ENCODE results near the gene TENM4. TPM values are rescaled to one million over a fixed set of nuclear protein-coding genes. Genes with fewer than 3 reads are reported as not detected.

The TENM4 gene
- total and polyA plus RNA-seq, 2 of the 8 experiments (the other 6 are each of a cell fraction or from before 2014, with no cell fraction given) = 3.5 to 7.2 TPM

- POLR2A ChIA-PET (ENCODE audit: partially characterized antibody) = interaction anchor here (0.7 to 1.7 kb wide), 2 partner anchors 9 to 13 kb away, joined by 4 to 5 read pairs; no protein-coding TSS in a partner anchor
- DNase-seq (ENCODE audit: low read depth in 1 of 2, low spot score in 2 of 2) = no peak
- peaks cover 2% of the 10 kb centered on the region in 2 experiments for H4K20me1 ChIP-seq (replicated peaks in 1 of 2; ENCODE audit: control insufficient read depth in 1 of 2, insufficient read depth in 2 of 2, low read length in 2 of 2)
- TF ChIP-seq POLR2A (IDR thresholded peaks at IDR 0.05; ENCODE audit: control extremely low read depth in 1 of 2, low read depth in 2 of 2, low read length in 2 of 2) (no peak), CTCF (IDR thresholded peaks at IDR 0.05; ENCODE audit: control extremely low read depth in 1 of 3, insufficient read depth in 1 of 3, low read depth in 1 of 3, low read length in 3 of 3) (no peak), SIRT6 (IDR thresholded peaks at IDR 0.05; ENCODE audit: low read length) (no peak), TBP (IDR thresholded peaks at IDR 0.05; ENCODE audit: low read depth, low read length) (no peak), SIX5 (IDR thresholded peaks at IDR 0.05; ENCODE audit: low read depth, low read length) (no peak), MAX (IDR thresholded peaks at IDR 0.05) (no peak), NRF1 (IDR thresholded peaks at IDR 0.05; ENCODE audit: low read depth, low read length) (no peak), TAF7 (optimal IDR thresholded peaks at IDR 0.05; ENCODE audit: borderline replicate concordance, low read depth, low read length) (no peak), SUZ12 (IDR thresholded peaks at IDR 0.05; ENCODE audit: low read length) (no peak), TAF1 (IDR thresholded peaks at IDR 0.05; ENCODE audit: low read depth, low read length) (no peak), RAD21 (IDR thresholded peaks at IDR 0.05 in 1 of 2, conservative IDR thresholded peaks at IDR 0.05 in 1 of 2; ENCODE audit: low read depth in 2 of 2, low read length in 2 of 2) (no peak), FOSL1 (IDR thresholded peaks at IDR 0.05; ENCODE audit: insufficient read depth, low read depth, low read length) (no peak)
Measured at GRCh38 chr11:78722786-78723185, 718.0 kb downstream of the TENM4 start.

More at GRCh38 chr11:78722786-78723185, 718.0 kb downstream of the TENM4 start:
- Histone ChIP-seq H3K4ac (replicated peaks; ENCODE audit: insufficient read length, low read depth, low read length) (no peak overlapping the region), H3K4me1 (replicated peaks in 1 of 4; ENCODE audit: control insufficient read depth in 3 of 4, insufficient read depth in 4 of 4, low read length in 3 of 4) (no peaks in the 10 kb centered on the region), H3K4me2 (ENCODE audit: insufficient read depth in 1 of 2, low read depth in 2 of 2, low read length in 2 of 2) (no peak overlapping the region), H3K27me3 (replicated peaks in 1 of 4; ENCODE audit: control insufficient read depth in 3 of 4, extremely low read depth in 1 of 4, insufficient read depth in 3 of 4, low read length in 3 of 4) (no peaks in the 10 kb centered on the region), H4K91ac (replicated peaks; ENCODE audit: insufficient read length, low read length) (no peak overlapping the region), H3K4me3 (ENCODE audit: extremely low read depth in 1 of 4, insufficient read depth in 2 of 4, low read depth in 3 of 4, low read length in 4 of 4) (no peak overlapping the region), H3K36me3 (ENCODE audit: control insufficient read depth in 2 of 4, insufficient read depth in 4 of 4, low read length in 3 of 4) (no peaks in the 10 kb centered on the region), H2AK5ac (ENCODE audit: low read depth, low read length) (no peak overlapping the region), H4K5ac (ENCODE audit: insufficient read length, low read depth, low read length) (no peak overlapping the region), H3K18ac (ENCODE audit: extremely low read depth, low read length) (no peak overlapping the region), H3K9me3 (ENCODE audit: insufficient read depth in 2 of 2, low read depth in 1 of 2, low read length in 1 of 2) (no peaks in the 10 kb centered on the region), H3K14ac (ENCODE audit: insufficient read length) (no peak overlapping the region), H2BK5ac (ENCODE audit: low read depth, low read length) (no peak overlapping the region), H2BK12ac (ENCODE audit: low read depth, low read length) (no peak overlapping the region), H3K79me1 (ENCODE audit: low read depth, low read length) (no peaks in the 10 kb centered on the region), H3K9ac (replicated peaks in 1 of 4; ENCODE audit: extremely low read depth in 1 of 4, low read depth in 3 of 4, low read length in 3 of 4) (no peak overlapping the region), H4K8ac (ENCODE audit: extremely low read depth, insufficient read depth, low read length) (no peak overlapping the region), H2BK20ac (ENCODE audit: low read length) (no peak overlapping the region), H3K56ac (replicated peaks; ENCODE audit: insufficient read length, low read depth, low read length) (no peak overlapping the region), H3K23me2 (ENCODE audit: low read depth, low read length) (no peaks in the 10 kb centered on the region), H2BK120ac (replicated peaks; ENCODE audit: low read depth, low read length) (no peak overlapping the region), H3K79me2 (ENCODE audit: control insufficient read depth in 1 of 2, insufficient read depth in 2 of 2, low read length in 2 of 2) (no peaks in the 10 kb centered on the region), H2BK15ac (ENCODE audit: low read length) (no peak overlapping the region), H2AFZ (ENCODE audit: low read length) (no peak overlapping the region), H3K23ac (ENCODE audit: insufficient read length) (no peak overlapping the region), H3K27ac (ENCODE audit: low read depth, low read length) (no peak overlapping the region)
- no peak for FAIRE-seq
- CTCF ChIA-PET (ENCODE audit: partially characterized antibody) = interaction anchor here (1.0 to 14.2 kb wide), 9 partner anchors 8 to 436 kb away, joined by 3 to 314 read pairs (median 4); no protein-coding TSS in a partner anchor
- WGBS, 2 experiments (ENCODE audit: extremely low coverage in 1 of 2, insufficient coverage in 1 of 2, insufficient read length in 1 of 2, insufficient replicate concordance in 2 of 2, low coverage in 1 of 2, low lambda C conversion rate in 2 of 2, missing lambda C conversion rate in 1 of 2) = 88% methylated on average over 5 of the region's 5 CpGs; no CpG with 5 or more reads in 1 of the 2 experiments
